Peyer's patch (tissue), 4 donors: ENCODE data around the gene SLC25A21. TPM values are rescaled to one million over a fixed set of nuclear protein-coding genes. Genes with fewer than 3 reads are reported as not detected.

Experiments used
- DNase-seq, 3 donors: peaks; one replicate each; pipeline ENCODE4 v3.0.0-alpha.2; 2017 to 2019
- H3K27ac ChIP-seq, 4 donors: fragments of 200-600 bp; sonication (generic); one replicate each; pipeline ENCODE4 v1.5.1; 2016 to 2019
- H3K27me3 ChIP-seq, 2 donors: fragments of 200-600 bp; sonication (generic); one replicate each; pipeline ENCODE4 v1.5.1; 2019
- H3K36me3 ChIP-seq, 3 donors: fragments of 200-600 bp; sonication (generic); one replicate each; pipeline ENCODE4 v1.5.1; 2016 to 2019
- H3K4me1 ChIP-seq, 4 donors: fragments of 200-600 bp; sonication (generic); one replicate each; pipeline ENCODE4 v1.5.1; 2016 to 2019
- H3K4me3 ChIP-seq, 4 donors: fragments of 200-600 bp; sonication (generic); 1 replicate in 3 of 4; 2 replicates in 1 of 4; pipeline ENCODE4 v1.5.1; 2016 to 2019; ENCODE audit warnings: mild to moderate bottlenecking in 1 of 4
- H3K9me3 ChIP-seq, 4 donors: fragments of 200-600 bp; sonication (generic); one replicate each; pipeline ENCODE4 v1.5.1; 2016 to 2019; ENCODE audit warnings: mild to moderate bottlenecking in 1 of 4
- CTCF ChIP-seq, 6 experiments: fragments of 450-650 bp in 4 of 6; fragments of 200-600 bp in 2 of 6; sonication (generic) in 1 of 6; IDR thresholded peaks; one replicate each; pipeline ENCODE4 v1.5.1; 2017 to 2019; ENCODE audit warnings: antibody characterized with exemption in 6 of 6, mild to moderate bottlenecking in 3 of 6, moderate library complexity in 1 of 6
- POLR2A ChIP-seq, 2 donors: fragments of 450-650 bp; IDR thresholded peaks; one replicate each; pipeline ENCODE4 v1.5.1; 2017; ENCODE audit warnings: antibody characterized with exemption in 2 of 2, mild to moderate bottlenecking in 2 of 2, moderate library complexity in 2 of 2
- total RNA-seq, 4 donors: library from RNA; depleted of rRNA; stranded (reverse); fragments of >200 nt; gene quantifications; one replicate each; pipeline ENCODE4 v1.1.0, GENCODE V29; 2016

Gene SLC25A21
- total RNA-seq, 4 donors from 2014 or later, result 0.70 to 1.6 TPM; not detected in 2

- H3K36me3 ChIP-seq, result no peaks in the 10 kb centered on the region
Observed at GRCh38 chr14:36996133-36996856, 176.1 kb downstream of the SLC25A21 start.

GRCh38 chr14:36989806-36990205 lies 182.6 kb downstream of the SLC25A21 start:
- Histone ChIP-seq H3K27ac (no peak overlapping the region), H3K4me3 (no peak overlapping the region), H3K9me3 (no peaks in the 10 kb centered on the region), H3K4me1 (no peaks in the 10 kb centered on the region), H3K36me3 (no peaks in the 10 kb centered on the region), H3K27me3 (no peaks in the 10 kb centered on the region)
- DNase-seq, result no peak
- TF ChIP-seq CTCF (IDR thresholded peaks at IDR 0.05), result no peak
- no peak for TF ChIP-seq POLR2A (IDR thresholded peaks at IDR 0.05)

More at GRCh38 chr14:36996133-36996856, 176.1 kb downstream of the SLC25A21 start:
- no peaks in the 10 kb centered on the region for H3K9me3 ChIP-seq
- DNase-seq, result no peak
- H3K4me3 ChIP-seq, result no peak overlapping the region
- no peak overlapping the region for H3K27ac ChIP-seq
- no peaks in the 10 kb centered on the region for H3K4me1 ChIP-seq
- H3K27me3 ChIP-seq, result no peaks in the 10 kb centered on the region
- TF ChIP-seq POLR2A (IDR thresholded peaks at IDR 0.05) (no peak), CTCF (IDR thresholded peaks at IDR 0.05) (no peak)

GRCh38 chr14:36988989-36989388 lies 183.4 kb downstream of the SLC25A21 start:
- Histone ChIP-seq H3K36me3 (no peaks in the 10 kb centered on the region), H3K4me1 (no peaks in the 10 kb centered on the region), H3K27me3 (no peaks in the 10 kb centered on the region), H3K9me3 (no peaks in the 10 kb centered on the region), H3K4me3 (no peak overlapping the region), H3K27ac (no peak overlapping the region)
- no peak for TF ChIP-seq POLR2A (IDR thresholded peaks at IDR 0.05)
- TF ChIP-seq CTCF (IDR thresholded peaks at IDR 0.05), result no peak
- DNase-seq, result no peak

GRCh38 chr14:36988568-36988967 lies 183.8 kb downstream of the SLC25A21 start:
- Histone ChIP-seq H3K27me3 (no peaks in the 10 kb centered on the region), H3K4me3 (no peak overlapping the region), H3K9me3 (no peaks in the 10 kb centered on the region), H3K36me3 (no peaks in the 10 kb centered on the region), H3K4me1 (no peaks in the 10 kb centered on the region), H3K27ac (no peak overlapping the region)
- TF ChIP-seq CTCF (IDR thresholded peaks at IDR 0.05) (no peak), POLR2A (IDR thresholded peaks at IDR 0.05) (no peak)
- no peak for DNase-seq

- H3K4me1 ChIP-seq, result no peaks in the 10 kb centered on the region
- H3K27me3 ChIP-seq, result no peaks in the 10 kb centered on the region
- no peak for TF ChIP-seq CTCF (IDR thresholded peaks at IDR 0.05)
- TF ChIP-seq POLR2A (IDR thresholded peaks at IDR 0.05), result no peak
- H3K36me3 ChIP-seq, result no peaks in the 10 kb centered on the region
- no peak overlapping the region for H3K27ac ChIP-seq
- no peaks in the 10 kb centered on the region for H3K9me3 ChIP-seq
- H3K4me3 ChIP-seq, result no peak overlapping the region
- no peak for DNase-seq
Observed at GRCh38 chr14:36986407-36986806, 186.0 kb downstream of the SLC25A21 start.
